HG03139 (cell line): ENCODE measurements around the gene PCDHA6.
"Not testable (repeated sequence)": the region's sequence is repeated elsewhere in the genome, so short reads cannot be mapped to it uniquely, and the experiment has no call there.

Source experiments
- ATAC-seq: cut with Tn5 transposase; IDR thresholded peaks from one replicate; pipeline ENCODE4 v1.9.1; 2021; ENCODE audit not compliant: unreplicated experiment

The PCDHA6 gene

DNA sequence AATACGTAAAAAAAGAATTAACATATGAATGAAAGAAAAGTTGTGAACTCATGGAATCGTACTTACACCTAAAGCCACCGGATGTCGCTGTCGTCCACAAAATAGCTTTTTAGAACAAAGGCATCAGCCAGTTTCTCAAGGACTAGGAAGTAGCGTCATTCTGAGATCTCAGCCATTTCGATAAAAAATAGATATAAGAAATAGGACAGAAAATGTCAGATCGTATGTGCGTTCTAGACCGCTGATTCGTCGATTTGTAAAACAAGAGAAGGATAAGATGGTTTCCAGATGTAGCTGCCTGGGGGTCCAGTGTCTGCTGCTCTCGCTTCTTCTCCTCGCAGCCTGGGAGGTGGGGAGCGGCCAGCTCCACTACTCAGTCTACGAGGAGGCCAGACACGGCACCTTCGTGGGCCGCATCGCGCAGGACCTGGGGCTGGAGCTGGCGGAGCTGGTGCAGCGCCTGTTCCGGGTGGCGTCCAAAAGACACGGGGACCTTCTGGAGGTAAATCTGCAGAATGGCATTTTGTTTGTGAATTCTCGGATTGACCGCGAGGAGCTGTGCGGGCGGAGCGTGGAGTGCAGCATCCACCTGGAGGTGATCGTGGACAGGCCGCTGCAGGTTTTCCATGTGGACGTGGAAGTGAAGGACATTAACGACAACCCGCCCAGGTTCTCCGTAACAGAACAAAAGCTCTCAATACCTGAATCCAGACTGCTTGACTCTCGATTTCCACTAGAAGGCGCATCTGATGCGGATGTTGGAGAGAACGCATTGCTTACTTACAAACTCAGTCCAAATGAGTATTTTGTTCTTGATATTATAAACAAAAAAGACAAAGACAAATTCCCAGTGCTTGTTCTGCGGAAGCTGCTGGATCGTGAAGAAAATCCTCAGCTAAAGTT, 28.3 kb downstream of the PCDHA6 start, which contains the start of gene PCDHA10:
Gene PCDHA10 (plus strand): TSS at position 126 of the 903 bp plus-strand sequence. CDS start 152 bp downstream, at position 278.
- ATAC-seq = no peak

DNA sequence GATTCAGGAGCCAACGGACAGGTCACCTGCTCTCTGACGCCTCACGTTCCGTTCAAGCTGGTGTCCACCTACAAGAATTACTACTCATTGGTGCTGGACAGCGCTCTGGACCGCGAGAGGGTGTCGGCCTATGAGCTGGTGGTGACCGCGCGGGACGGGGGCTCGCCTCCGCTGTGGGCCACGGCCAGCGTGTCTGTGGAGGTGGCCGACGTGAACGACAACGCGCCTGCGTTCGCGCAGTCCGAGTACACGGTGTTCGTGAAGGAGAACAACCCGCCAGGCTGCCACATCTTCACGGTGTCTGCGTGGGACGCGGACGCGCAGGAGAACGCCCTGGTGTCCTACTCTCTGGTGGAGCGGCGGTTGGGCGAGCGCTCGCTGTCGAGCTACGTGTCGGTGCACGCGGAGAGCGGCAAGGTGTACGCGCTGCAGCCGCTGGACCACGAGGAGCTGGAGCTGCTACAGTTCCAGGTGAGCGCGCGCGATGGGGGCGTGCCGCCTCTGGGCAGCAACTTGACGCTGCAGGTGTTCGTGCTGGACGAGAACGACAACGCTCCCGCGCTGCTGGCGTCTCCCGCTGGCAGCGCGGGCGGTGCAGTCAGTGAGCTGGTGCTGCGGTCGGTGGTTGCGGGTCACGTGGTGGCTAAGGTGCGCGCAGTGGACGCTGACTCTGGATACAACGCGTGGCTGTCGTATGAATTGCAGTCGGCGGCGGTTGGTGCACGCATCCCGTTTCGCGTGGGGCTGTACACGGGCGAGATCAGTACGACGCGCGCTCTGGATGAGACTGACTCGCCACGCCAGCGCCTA, 29.6 kb downstream of the PCDHA6 start:
- ATAC-seq = no peak

DNA sequence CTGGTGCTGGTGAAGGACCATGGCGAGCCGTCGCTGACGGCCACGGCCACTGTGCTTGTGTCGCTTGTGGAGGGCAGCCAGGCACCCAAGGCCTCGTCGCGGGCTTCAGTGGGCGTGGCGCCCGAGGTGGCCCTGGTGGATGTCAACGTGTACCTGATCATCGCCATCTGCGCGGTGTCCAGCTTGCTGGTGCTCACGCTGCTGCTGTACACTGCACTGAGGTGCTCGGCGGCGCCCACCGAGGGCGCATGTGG, 30.2 kb downstream of the PCDHA6 start:
- ATAC-seq = no peak

DNA sequence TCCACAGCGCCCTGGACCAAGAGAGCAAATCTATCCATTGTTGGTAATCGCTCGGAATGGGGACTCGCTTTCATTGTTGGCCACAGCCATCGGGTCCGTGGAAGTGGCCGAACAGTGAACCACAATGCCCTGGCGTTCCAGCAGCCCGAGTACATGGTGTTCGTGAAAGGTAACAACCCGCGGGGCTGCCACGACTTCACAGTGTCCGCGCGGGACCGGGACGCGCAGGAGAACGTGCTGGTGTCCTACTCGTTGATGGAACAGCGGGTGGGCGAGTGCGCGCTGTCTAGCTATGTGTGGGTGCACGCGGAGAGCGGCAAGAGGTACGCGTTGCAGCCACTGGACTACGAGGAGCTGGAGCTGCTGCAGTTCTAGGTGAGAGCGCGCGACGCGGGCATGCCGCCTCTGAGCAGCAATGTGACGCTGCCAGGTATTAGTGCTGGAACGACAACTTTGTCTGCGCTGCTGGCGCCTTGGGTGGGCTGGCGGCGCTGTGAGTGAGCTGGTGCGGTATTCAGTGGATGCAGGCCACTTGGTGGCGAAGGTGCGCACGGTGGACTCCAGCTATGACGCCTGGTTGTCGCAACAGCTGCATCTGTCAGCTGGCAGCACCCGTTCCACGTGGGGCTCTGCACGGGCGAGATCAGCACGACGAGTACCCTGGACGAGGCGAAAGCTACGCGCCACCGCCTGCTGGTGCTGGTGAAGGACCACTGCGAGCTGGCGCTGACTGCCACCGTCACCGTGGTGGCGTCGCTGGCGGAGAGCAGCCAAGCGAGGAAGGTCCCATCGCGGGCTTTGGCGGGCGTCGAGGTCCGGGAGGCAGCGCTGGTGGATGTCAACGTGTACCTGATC, 34.9 kb downstream of the PCDHA6 start:
- ATAC-seq = no peak

DNA sequence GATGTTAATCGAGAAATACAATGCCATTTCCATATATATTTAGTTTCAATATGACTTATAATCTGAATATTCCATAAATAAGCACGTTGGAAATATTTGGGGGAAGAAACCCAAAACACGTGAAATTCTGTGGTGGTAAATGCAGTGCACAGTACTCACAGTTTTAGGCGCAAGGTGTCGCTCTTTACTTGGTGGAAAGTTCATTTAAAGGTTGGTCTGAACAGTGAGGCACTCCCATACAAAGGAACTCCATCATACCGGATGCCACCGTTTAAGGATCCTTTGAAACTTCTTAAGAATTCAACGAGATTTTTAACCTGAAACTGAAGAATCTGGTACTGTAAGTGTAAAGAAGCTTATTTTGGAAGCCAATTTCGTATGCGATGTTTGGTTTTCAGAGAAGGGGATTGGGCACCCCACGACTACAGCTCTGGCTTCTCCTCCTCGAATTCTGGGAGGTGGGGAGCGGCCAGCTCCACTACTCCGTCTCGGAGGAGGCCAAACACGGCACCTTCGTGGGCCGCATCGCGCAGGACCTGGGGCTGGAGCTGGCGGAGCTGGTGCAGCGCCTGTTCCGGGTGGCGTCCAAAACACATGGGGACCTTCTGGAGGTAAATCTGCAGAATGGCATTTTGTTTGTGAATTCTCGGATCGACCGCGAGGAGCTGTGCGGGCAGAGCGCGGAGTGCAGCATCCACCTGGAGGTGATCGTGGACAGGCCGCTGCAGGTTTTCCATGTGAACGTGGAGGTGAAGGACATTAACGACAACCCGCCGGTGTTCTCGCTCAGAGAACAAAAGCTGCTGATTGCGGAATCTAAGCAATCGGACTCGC, 41.2 kb downstream of the PCDHA6 start, which contains the start of gene PCDHA11:
Gene PCDHA11 (plus strand): TSS at position 237 of the 834 bp plus-strand sequence. CDS start 147 bp downstream, at position 384.
- ATAC-seq = no peak

DNA sequence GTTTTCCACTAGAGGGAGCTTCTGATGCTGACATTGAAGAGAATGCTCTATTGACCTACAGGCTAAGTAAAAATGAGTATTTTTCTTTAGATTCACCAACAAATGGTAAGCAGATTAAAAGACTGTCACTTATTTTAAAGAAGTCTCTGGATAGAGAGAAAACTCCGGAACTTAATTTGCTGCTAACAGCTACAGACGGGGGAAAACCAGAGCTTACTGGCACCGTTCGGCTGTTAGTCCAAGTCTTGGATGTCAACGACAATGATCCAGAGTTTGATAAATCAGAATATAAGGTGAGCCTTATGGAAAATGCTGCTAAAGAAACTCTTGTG, 41.8 kb downstream of the PCDHA6 start:
- no peak for ATAC-seq

DNA sequence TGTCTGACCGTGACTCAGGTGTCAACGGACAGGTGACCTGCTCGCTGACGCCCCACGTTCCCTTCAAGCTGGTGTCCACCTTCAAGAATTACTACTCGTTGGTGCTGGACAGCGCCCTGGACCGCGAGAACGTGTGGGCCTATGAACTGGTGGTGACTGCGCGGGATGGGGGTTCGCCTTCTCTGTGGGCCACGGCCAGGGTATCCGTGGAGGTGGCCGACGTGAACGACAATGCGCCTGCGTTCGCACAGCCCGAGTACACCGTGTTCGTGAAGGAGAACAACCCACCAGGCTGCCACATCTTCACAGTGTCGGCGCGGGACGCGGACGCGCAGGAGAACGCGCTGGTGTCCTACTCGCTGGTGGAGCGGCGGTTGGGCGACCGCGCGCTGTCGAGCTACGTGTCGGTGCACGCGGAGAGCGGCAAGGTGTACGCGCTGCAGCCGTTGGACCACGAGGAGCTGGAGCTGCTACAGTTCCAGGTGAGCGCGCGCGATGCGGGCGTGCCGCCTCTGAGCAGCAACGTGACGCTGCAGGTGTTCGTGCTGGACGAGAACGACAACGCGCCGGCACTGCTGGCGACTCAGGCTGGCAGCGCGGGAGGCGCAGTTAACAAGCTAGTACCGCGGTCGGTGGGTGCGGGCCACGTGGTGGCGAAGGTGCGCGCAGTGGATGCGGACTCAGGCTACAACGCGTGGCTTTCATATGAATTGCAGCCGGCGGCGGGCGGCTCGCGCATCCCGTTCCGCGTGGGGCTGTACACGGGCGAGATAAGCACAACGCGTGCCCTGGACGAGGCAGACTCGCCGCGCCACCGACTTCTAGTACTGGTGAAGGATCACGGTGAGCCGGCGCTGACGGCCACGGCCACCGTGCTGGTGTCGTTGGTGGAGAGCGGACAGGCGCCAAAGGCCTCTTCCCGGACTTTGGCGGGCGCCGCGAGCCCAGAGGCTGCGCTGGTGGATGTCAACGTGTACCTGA, 42.8 kb downstream of the PCDHA6 start:
- no peak for ATAC-seq

DNA sequence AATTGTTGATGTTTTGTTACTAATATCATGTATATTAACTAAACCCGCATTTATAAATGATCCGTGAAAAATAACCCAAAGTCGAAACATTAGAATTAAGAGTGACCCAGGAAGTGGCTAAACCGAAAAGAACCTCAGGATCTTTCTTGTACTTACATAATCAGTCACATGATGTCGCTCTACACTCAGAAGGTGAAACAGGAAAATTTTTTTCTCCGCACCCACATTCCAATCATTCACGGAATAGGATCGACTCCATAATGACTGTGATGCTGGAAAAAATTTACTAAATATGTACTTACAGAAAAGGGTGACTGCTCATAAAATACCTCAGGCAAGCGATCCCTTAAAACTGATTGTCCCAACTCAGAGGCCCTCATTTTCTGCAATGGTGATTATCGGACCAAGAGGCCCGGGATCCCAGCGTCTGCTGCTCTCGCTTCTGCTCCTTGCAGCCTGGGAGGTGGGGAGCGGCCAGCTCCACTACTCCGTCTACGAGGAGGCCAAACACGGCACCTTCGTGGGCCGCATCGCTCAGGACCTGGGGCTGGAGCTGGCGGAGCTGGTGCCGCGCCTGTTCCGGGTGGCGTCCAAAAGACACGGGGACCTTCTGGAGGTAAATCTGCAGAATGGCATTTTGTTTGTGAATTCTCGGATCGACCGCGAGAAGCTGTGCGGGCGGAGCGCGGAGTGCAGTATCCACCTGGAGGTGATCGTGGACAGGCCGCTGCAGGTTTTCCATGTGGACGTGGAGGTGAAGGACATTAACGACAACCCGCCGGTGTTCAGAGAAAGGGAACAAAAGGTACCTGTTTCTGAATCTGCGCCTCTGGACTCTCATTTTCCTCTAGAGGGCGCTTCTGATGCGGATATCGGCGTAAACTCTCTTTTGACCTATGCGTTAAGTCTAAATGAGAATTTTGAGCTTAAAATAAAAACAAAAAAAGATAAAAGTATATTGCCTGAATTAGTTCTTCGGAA, 47.6 kb downstream of the PCDHA6 start, which contains the start of gene PCDHA12:
Gene PCDHA12 (plus strand): TSS at position 224 of the 981 bp plus-strand sequence. CDS start 165 bp downstream, at position 389.
- ATAC-seq = no peak

DNA sequence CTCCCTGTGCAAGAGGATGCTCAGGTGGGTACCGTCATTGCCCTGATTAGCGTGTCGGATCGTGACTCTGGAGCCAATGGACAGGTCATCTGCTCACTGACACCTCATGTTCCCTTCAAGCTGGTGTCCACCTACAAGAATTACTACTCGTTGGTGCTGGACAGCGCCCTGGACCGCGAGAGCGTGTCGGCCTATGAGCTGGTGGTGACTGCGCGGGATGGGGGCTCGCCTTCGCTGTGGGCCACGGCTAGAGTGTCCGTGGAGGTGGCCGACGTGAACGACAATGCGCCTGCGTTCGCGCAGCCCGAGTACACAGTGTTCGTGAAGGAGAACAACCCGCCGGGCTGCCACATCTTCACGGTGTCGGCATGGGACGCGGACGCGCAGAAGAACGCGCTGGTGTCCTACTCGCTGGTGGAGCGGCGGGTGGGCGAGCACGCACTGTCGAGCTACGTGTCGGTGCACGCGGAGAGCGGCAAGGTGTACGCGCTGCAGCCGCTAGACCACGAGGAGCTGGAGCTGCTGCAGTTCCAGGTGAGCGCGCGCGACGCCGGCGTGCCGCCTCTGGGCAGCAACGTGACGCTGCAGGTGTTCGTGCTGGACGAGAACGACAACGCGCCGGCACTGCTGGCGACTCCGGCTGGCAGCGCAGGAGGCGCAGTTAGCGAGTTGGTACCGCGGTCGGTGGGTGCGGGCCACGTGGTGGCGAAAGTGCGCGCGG, 48.9 kb downstream of the PCDHA6 start:
- ATAC-seq = not testable (repeated sequence)

DNA sequence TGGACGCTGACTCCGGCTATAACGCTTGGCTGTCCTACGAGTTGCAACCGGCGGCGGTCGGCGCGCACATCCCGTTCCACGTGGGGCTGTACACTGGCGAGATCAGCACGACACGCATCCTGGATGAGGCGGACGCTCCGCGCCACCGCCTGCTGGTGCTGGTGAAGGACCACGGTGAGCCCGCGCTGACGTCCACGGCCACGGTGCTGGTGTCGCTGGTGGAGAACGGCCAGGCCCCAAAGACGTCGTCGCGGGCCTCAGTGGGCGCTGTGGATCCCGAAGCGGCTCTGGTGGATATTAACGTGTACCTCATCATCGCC, 49.5 kb downstream of the PCDHA6 start:
- ATAC-seq = no peak
